Fibroblast of upper back skin (primary cell): Measurements from ENCODE around the gene PRPF38A.
"Not testable (repeated sequence)": the region's sequence is repeated elsewhere in the genome, so short reads cannot be mapped to it uniquely, and the experiment has no call there.

ENCODE experiments used
- DNase-seq: peaks from one replicate; pipeline ENCODE4 v3.0.0-alpha.2; 2013

PRPF38A gene, protein sequence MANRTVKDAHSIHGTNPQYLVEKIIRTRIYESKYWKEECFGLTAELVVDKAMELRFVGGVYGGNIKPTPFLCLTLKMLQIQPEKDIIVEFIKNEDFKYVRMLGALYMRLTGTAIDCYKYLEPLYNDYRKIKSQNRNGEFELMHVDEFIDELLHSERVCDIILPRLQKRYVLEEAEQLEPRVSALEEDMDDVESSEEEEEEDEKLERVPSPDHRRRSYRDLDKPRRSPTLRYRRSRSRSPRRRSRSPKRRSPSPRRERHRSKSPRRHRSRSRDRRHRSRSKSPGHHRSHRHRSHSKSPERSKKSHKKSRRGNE

DNA sequence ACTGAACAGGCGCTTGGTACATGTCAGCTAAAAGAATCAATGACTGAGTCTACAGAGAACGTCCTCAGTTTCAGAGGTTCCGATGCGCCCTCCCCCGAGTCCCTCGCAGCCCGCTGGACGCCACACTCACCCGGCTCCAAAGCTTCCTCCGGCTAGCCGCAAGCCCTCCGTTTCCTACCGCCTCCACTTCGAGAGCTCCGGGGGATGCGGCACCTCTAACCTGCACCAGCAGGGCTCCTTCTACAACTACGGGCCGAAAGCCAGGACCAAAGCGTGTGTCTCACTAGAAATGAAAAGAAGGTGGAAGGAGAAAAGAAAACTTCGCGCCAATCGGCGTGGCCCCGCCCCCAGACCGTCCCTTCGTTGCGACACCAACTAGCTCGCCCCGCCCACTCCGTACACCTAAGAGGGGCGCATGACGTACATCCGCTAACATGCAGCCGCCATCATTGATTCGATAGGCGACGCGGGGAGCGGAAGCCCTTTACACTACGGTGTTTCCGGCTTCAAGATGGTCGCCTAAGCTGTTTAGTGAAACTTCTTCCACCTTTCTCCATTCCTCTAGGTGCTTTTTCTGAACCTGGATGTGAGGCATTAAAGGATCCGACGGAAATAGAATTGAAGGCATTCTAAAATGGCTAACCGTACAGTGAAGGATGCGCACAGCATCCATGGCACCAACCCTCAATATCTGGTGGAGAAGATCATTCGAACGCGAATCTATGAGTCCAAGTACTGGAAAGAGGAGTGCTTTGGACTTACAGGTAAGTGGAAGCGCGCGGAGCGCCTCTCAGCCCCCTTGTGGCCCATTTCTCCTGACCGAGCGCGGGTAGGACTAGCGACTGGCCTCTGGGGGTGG, at the start of gene PRPF38A, which contains the start of gene ORC1:
Gene PRPF38A, plus strand, starts transcription at position 487 of the 859 bp plus-strand sequence. Its CDS starts 148 bp downstream, at position 635.
Gene ORC1, minus strand, starts transcription at position 308 of the 859 bp plus-strand sequence. CDS start 2,200 bp downstream, outside the sequence.
- DNase-seq = peak; percentile 97

DNA sequence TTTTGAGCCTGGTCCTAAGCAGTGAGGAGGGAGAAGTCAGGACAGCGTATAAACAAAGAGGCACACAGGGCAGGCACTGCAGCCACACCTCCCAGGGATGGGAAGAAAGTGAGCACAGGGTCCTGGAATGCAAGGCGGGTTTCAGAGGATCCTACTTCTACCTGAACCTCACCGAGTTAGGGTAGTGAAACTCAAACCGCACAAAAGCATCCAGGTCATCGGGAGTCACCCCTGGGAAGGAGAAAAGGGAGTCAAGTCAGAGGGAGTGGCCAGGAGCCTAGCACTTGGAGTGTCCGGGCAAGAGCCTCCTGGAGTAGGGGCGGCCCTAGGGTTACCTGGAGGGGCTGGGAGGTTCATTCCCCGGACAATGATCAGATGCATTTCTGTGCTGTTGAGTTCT, 49.0 kb upstream of the PRPF38A start:
- DNase-seq = no peak

DNA sequence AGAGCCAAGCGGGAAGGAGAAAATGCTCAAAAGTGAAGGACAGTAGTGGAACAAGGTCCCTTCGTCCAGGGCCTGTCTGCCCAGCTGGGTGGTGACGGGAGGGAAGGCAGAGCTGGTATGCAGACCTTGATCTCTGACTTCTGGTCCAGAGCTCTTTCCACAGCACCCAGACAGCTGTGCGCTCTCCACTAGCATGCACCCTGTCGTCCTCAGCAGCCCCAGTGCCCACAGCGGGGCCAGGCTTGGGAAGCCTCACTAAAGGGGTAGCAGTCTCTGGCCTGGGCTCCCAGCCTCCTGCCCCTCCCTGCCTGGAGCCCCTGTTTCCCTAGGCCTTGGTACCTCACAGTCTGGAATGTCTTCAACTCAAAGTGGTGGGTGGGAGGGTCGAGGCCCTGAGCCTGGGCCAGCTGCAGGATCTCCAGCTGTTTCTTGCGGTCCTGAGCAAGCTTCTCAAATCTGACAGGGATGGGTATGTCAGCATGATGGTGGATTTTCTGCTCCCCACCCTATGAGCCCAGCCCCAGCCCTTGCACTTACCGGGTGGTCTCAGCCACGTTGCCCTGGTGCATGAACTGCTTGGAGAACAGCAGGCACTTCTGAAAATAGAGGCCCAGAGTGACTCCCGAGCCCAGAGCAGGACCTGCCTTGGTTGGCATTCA, 48.4 kb upstream of the PRPF38A start:
- DNase-seq = no peak

DNA sequence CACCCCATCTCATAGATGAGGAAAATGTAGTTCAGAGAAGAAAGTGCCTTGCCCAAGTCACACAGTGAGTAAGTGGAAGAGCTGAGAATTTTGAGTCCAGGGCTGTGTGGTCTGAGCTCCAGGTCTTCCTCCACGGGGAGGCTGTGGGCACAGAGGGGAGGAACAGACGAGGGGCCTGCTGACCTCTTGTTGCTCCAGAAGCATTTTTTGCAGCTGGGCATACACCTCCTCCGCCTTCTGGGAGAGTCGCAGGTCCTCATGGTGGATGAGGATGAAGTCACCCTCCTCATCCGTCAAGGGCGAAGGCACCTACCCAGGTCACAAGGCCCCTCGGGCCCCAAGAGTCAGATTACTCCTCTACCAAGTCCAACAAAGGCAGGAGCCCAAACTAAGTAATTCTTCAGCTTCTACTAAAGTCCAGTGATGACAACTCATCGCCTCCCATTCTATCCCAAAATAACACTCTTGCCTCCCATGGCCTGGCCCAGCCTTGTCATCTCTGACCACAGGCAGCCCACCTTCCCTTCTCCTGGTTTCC, 47.5 kb upstream of the PRPF38A start:
- no peak for DNase-seq

DNA sequence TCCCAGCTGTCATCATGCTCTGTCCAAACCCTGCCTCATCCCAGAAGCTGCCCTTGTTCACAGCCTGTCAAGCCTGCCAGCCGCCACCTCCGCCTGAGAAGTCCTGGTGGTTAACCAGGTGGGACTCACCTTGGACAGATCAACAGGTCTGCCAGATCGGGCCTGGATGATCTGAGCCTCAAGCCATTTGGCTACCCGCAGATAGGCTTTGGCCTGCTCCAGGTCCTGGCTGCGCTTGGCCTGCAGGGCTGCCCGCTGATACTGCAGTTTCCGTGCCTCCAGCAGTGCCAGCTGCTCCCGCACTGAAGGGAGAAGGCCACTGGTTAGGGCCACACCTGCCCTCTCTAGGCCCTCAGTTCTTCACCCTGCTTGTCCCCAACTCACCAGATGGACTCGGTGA, 47.0 kb upstream of the PRPF38A start:
- no peak for DNase-seq

DNA sequence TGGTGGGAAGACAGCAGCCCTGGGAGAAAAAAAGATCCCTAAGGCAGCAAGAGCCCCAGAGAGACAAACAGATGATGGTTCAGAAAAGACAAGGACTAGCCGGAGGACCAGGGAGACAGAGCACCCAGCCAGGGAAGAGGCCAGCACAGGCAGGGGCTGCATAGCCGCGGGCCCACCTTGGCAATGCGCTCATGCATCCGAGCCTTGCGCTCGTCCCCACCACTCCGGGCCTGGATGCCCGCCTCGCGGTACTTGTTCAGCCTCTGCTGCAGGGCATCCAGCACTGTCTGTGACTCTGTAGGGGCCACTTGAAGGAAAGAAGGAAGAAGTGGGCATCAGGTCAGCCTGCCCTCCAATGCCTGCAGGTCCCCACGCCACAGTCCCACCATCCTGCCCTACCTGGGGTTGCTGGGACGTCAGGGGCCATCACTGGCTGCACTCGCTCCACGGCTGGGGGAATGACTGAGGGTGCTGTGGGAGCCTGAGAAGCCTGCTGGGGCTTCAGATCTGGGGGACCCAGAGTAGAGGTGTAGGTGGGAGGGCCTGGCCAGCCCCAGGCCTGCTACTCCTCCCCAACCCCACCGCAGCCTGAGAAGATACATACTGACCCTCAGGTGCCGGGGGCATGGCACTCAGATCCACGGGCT, 45.4 kb upstream of the PRPF38A start:
- no peak for DNase-seq

DNA sequence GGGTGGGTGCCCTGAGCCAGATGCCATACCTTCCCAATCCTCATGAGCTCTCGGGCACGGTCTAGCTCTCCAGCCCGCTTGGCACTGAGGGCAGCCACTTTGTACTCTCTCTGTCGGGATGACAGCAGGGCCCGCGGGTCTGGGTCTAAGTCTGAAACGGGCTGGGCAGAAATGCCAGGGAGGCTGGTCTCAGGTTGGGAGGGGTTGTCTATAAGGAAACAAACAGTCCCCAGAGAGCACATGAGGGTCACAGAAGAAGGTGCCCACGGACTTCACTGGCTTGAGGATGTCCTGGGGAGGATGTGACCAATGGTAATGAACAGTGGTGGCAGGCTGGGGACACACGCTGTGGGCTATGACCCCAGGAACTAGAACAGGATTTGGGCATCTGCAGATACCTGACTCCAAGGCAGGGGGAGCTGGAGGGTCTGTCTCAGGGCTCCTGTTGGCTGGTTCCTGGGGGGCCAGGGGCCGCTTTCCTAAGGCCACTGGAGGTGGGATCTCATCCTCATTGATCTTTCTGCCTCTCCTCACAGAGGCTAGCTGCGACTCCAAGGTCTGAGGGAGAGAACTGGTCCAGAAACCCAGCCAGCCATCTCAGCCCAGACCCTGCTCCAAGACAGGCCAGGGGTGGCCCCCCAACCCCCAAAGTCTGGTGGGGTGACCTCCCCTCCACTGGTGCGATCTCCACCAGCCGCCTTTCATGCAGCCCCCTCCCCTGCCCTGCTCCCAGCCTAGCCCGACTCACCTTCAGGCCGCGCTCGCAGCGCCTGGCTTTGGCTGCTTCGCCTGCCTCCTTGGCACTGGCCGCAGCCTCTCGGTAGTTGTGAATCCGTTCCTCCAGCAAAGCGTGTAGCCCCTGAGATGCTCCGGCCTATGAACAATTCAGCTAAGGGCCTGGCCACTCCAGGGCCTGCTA, 44.5 kb upstream of the PRPF38A start:
- no peak for DNase-seq

DNA sequence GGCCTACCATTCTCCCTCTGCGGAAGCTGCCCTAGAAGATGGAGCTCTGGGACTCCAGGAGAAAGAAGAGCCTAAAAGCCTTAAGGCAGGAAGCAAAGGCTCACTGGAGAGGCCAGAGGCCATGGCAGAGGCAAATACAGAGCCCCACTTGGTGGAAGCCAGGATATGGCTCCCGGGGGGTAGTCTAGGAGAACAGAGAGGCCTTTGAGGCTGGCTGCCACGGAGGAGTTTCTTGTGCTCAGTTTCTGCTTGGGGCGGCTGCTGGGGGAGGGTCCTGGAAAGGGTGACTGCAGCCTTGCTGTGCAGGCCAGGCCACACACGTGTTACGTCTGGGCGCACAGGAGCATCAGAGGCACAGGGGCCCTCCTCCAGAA, 43.8 kb upstream of the PRPF38A start:
- no peak for DNase-seq

DNA sequence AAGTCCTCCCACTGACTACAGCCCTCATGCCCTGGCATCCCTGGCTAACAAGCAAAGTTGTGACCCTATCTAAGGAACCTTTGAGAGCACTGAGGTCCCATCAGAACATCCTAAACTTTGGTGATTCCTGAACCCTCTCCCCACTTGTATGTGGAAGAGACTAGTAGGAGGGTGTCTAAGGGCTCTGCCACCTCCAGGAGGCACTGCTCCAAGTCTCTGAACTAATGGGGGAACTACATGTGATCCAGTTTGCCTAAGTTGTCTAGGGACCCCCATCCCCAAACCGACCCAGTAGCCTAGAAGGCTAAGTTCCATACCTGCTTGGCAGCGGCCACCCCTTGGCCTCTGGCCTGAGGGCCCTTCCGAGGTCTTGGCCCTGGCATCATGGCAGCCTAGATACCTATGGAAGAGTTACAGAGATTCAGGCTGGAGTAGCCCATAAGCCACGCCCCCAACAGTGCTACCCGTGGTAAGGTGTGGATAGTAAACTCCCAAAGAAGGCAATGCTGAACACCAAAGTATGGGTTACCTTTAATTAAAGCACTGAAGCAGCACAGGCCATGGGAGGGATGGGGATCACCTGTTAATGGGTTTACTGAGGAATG, 40.1 kb upstream of the PRPF38A start:
- DNase-seq = no peak

DNA sequence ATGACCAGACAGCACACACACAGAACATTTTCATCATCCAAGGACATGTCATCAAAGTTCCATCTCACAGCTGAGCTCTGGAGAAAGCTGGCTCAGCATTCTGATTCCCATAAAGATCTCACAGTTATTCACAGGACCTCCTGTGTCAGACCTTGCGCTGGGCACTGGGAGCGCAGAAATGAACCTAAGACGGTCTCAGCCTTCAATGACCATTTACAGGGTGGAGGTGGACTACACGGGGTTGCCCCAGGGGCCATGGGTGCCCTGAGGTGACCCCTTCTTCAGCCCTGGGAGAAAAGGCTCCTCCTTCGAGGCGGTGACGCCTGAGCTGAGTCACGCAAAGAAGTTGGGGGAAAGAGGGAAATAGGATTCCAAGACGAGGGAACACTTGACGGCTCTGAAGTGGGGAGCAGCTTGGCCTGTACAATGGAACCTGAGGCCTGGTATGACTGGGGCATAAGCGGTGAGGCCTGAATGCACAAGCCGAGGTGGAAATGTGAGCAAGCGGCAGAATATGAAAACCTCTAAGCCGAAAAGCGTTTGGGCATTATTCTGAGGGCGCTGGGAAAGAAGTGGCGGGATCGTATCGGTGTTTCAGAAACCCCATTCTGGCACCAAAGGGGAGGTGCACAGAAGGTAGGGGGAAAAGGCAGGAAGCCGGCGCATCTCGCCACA, 39.2 kb upstream of the PRPF38A start:
- DNase-seq = peak; percentile 74

DNA sequence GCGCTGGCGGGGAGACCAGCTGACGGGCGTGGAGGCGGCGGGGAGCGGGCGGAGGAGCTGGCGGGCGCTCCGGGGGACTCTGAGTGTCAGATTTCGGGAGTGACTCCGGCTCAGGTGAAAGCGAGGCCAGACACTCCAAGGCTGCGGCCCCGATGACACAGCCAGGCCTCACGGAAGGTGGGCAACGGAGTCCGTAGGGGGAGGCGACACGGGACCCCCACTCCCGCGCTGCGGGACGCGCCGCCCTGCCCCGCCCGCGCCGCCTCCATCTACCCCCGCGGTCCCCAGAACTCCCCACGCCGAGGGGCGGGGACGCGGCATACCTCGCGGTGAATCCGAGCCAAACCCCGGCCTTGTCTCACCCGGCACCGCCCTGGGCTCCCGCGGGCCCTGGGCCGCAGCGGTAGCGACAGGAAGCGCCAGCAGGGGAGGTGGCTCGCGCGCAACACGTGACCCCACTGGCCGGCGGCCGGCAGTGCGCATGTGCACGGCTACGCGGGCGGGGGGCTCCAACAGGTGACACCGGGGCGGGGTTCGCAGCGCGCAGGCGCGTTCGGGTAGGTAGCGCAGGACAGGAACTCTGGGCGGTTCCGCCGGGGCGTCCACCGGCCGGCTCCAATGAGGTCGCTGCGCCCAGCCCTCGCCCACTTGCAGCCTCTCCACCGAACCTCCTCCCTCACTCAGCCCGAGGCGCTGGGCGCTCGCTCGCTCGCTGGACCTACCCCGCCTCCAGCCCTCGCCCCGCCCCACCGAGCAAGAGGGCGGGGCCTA, 38.5 kb upstream of the PRPF38A start, which contains the start of gene CC2D1B:
Gene CC2D1B, minus strand, starts transcription at position 460 of the 771 bp plus-strand sequence. CDS start 1,585 bp downstream, outside the sequence.
- DNase-seq = peak; percentile 96

DNA sequence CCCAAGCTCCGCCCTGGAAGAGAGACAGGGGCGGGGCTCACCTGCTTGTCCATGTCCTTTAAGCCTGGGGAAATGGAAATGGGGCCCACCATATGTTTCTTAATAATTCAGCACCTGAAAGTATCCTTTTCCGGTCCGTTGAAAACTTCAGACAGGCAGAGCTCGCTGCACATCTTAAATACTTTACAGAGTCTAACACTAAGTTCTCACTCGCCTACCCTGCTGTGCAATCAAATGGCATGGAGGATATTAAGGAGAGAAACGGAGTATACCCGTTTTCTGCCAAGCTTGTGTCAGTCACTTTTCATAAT, 37.9 kb upstream of the PRPF38A start:
- DNase-seq = no peak

DNA sequence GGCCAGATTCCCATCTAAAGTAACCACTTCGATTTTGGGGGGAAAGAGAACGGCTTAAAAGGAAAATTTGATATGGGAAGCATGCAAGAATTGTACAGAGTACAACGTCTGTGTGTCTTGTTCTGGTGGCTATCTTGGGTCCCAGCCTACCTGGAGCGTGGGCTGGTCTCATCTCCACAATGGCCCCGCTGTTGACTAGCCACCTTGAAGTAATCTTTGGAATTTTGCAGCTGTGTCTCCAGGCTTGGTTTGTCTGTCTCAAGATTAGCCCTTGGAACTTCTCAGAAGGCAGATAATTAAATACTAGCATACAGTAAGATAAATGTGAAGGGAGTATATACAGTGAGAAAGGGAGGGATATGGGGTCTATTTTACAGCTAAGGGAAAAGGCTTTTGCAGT, 37.1 kb upstream of the PRPF38A start:
- DNase-seq = no peak

DNA sequence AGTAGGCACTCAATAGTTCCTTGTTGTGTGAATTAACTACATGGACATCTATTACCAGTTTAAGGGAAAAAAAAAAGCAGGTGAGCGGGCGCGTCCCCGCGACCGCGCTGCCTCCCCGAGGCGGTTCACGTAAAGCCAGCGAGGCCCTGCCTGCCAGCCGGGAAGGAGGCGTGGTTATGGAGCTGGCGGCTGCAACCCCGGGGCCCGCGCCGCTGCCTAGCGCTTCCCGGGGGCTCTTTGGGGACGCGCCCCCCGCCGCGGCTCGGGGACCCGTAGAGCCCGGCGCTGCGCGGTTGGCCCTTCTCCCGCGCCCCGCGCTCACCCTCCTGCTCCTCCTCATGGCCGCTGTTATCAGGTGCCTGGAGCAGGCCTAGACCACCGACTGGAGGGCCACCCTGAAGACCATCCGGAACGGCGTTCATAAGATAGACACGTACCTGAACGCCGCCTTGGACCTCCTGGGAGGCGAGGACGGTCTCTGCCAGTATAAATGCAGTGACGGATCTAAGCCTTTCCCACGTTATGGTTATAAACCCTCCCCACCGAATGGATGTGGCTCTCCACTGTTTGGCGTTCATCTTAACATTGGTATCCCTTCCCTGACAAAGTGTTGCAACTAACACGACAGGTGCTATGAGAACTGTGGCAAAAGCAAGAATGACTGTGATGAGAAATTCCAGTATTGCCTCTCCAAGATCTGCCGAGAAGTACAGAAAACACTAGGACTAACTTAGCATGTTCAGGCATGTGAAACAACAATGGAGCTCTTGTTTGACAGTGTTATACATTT, 35.8 kb upstream of the PRPF38A start:
- DNase-seq = peak; percentile 31

DNA sequence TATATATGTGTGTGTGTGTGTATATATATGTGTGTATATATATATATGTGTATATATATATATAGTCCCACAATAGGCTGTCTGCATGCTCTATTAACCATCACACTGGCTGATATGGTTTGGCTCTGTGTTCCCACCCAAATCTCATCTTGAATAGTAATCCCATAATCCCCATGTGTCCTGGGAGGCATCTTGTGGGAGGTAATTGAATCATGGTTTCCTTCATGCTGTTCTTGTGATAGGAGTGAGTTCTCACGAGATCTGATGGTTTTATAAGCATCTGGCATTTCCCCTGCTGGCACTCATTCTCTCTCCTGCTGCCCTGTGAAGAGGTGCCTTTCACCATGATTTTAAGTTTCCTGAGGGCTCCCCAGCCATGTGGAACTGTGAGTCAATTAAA, 34.6 kb upstream of the PRPF38A start:
- DNase-seq = not testable (repeated sequence)

DNA sequence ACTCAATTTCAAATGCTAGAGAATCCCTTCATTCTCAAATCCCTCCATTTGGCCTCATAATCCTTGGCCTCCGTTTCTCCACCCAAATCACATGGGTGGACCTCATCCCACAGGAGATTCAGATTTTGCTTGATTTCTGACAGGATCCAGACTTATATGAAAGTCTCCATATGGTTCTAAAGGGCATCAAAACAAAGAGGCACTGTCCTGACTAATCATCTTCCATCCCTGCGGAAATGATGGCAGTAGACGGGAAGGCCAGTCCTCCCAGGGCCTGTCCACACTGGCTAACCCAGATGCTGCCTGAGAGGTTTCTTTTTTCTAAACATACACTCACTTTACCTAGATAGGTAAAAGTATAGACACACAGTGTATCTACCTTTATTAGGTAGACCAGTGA, 19.0 kb upstream of the PRPF38A start:
- no peak for DNase-seq

DNA sequence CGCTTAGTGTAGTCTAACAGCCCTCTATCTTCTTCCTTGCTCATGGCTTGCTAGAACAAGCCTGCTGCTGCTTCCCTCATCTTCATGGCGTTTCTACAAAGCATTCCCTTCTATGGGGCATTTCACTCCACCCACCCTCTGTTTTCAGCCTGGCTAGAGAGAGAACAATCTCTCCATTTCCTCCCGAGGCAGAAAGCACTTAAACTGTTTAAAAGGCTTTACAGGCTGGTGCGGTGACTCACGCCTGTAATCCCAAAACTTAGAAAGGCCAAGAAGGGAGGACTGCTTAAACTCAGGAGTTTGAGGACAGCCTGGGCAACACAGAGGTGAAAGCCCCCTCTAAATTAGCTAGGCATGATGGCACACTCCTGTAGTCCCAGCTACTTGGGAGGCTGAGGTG, 17.9 kb upstream of the PRPF38A start:
- no peak for DNase-seq

DNA sequence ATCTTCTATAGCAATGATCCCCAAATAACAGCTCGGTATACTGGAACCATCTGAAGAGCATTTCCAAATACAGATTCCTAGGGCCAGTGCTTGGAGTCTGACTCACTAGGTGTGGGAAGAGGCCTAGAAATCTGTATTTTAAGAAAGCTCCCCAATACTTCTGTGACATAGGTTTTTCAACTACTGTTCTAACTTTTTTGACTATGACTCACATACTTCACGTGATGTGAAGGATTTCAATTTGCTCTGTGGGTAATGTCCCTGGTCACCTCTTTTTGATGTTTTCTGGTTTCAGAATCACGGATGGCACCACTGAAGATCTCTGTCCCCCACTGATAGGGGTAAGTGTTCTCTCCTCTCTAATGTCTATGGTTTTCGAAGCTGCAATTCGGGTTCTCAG, 11.2 kb upstream of the PRPF38A start:
- no peak for DNase-seq

DNA sequence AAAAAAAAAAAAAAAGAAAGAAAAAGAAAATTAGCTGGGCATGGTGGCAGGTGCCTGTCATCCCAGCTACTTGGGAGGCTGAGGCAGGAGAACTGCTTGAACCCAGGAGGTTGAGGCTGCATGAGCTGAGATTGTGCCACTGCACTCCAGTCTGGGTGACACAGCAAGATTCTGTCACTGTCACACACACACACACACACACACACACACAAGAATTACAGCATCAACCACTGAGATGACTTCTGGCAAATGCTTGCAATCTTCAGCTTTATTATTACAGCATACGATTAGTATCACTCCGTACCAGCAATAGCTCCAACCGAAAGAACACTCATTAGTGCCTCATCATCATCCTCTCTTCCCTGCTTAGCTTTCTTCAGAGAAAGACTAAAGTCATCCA, 4.8 kb upstream of the PRPF38A start:
- DNase-seq = no peak
